Nephron progenitor cell (in vitro differentiated cells): ENCODE data around the gene BCL11B.

Experiments
- DNase-seq: peaks from one replicate; pipeline ENCODE4 v3.0.0; 2021
- H3K27ac Mint-ChIP-seq: 2 replicates; pipeline ENCODE4 v1.8.0; 2021; ENCODE audit warnings: mild to moderate bottlenecking, moderate library complexity, mixed read lengths
- H3K27me3 Mint-ChIP-seq: 2 replicates; pipeline ENCODE4 v1.8.0; 2021; ENCODE audit warnings: mild to moderate bottlenecking, low read depth, mixed read lengths; ENCODE audit not compliant: poor library complexity
- H3K36me3 Mint-ChIP-seq: 2 replicates; pipeline ENCODE4 v1.8.0; 2021; ENCODE audit warnings: low read depth, mixed read lengths
- H3K4me1 Mint-ChIP-seq: 2 replicates; pipeline ENCODE4 v1.8.0; 2021; ENCODE audit warnings: mixed read lengths
- H3K4me3 Mint-ChIP-seq: 2 replicates; pipeline ENCODE4 v1.8.0; 2021; ENCODE audit warnings: mild to moderate bottlenecking, moderate library complexity, mixed read lengths
- H3K9me3 Mint-ChIP-seq: 2 replicates; pipeline ENCODE4 v1.8.0; 2021; ENCODE audit warnings: mild to moderate bottlenecking, moderate library complexity, mixed read lengths
- TF ChIP-seq, protein P1 (sequence below): fragments of 200-600 bp; sonication (generic); IDR thresholded peaks from 2 replicates; pipeline ENCODE4 v1.5.0; 2021; ENCODE audit warnings: antibody characterized with exemption

The BCL11B gene

DNA sequence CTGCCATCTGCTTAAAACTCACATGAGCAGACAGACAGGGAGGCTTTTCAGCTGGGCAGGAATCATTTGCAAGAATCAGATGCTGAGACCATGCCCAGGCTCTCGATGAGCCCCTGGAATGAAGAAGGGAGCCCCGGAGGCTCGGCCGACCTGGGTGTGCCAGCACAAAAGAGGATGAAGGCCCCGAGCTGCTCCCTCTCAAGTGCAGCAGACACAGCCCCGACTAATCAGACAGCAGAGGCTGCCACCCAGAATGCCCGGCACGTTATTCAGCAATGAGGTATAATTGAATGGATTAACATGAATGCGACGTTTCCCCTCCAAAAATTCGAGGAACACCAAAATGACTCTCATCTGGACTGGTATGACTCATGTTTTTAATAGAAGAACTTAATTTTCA, 58.9 kb downstream of the BCL11B start:
- H3K4me3 Mint-ChIP-seq: no peak overlapping the region
- no peak for DNase-seq
- no peaks in the 10 kb centered on the region for H3K9me3 Mint-ChIP-seq
- TF ChIP-seq, protein P1, sequence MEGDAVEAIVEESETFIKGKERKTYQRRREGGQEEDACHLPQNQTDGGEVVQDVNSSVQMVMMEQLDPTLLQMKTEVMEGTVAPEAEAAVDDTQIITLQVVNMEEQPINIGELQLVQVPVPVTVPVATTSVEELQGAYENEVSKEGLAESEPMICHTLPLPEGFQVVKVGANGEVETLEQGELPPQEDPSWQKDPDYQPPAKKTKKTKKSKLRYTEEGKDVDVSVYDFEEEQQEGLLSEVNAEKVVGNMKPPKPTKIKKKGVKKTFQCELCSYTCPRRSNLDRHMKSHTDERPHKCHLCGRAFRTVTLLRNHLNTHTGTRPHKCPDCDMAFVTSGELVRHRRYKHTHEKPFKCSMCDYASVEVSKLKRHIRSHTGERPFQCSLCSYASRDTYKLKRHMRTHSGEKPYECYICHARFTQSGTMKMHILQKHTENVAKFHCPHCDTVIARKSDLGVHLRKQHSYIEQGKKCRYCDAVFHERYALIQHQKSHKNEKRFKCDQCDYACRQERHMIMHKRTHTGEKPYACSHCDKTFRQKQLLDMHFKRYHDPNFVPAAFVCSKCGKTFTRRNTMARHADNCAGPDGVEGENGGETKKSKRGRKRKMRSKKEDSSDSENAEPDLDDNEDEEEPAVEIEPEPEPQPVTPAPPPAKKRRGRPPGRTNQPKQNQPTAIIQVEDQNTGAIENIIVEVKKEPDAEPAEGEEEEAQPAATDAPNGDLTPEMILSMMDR: no peak
- peaks cover 4% of the 10 kb centered on the region for H3K27me3 Mint-ChIP-seq
- H3K36me3 Mint-ChIP-seq: no peaks in the 10 kb centered on the region
- no peak overlapping the region for H3K27ac Mint-ChIP-seq
- H3K4me1 Mint-ChIP-seq: peaks cover 23% of the 10 kb centered on the region

DNA sequence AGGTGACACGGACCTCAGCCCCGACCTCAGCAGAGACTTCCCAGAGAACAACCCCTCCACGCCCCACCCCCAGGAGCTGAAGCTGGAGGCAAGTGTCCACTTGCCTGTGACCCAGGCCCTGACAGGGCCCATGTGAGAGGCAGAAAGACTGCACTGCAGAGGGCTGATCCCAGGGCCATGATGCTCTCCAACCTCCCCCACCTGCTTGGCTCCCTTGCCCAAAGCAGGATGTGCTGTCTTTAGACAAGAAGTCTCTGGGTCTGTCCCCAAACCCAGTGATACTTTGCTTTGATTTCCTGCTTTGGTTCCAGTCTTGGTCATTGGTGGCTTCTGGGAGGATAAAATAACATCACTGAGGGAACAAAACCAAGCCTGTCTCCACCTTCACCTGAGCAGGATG, 59.4 kb downstream of the BCL11B start:
- H3K27ac Mint-ChIP-seq: no peak overlapping the region
- no peaks in the 10 kb centered on the region for H3K36me3 Mint-ChIP-seq
- TF ChIP-seq, protein P1: no peak
- peaks cover 28% of the 10 kb centered on the region for H3K4me1 Mint-ChIP-seq
- no peak for DNase-seq
- peaks cover 4% of the 10 kb centered on the region for H3K27me3 Mint-ChIP-seq
- H3K4me3 Mint-ChIP-seq: no peak overlapping the region
- no peaks in the 10 kb centered on the region for H3K9me3 Mint-ChIP-seq

DNA sequence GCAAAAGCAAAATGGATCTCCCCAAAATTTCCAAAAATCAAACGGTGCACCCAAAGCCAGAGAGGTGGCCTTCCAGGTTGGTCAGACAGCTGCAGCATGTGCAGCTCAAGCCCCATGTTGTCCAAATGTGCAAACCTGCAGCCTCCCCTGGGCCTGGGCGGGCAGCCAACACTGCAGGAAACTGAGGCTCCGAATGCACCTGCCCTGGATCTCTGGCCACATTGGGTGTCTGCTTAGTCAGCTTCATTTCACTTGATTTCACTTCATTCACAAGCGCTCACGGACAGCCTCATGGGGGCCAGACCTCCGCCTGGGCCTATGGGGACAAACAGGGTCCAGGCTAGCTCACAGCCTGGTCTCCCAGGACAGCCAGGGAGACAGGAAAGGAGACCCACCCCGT, 59.8 kb downstream of the BCL11B start:
- TF ChIP-seq, protein P1: no peak
- Mint-ChIP-seq H3K36me3 (no peaks in the 10 kb centered on the region), H3K4me1 (peaks cover 30% of the 10 kb centered on the region), H3K9me3 (no peaks in the 10 kb centered on the region), H3K27ac (no peak overlapping the region), H3K4me3 (no peak overlapping the region), H3K27me3 (peaks cover 4% of the 10 kb centered on the region)
- no peak for DNase-seq

DNA sequence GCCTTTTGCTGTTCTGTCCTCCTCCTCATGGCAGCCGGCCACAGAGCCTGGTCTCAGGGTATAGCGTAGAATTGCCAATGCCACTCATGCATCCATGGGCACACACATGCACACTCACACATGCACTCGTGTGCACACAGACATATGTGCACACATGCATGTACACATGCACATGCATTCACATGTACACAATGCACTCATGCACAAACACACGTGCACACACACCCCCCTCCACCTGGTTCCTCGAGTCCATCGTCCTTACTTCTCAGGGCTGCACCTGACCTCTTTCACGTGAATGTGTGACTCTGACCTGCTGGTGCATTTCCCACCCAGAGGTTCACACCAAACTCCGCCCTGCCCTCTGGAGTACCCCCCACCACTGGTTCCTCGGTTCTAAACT, 60.6 kb downstream of the BCL11B start:
- Mint-ChIP-seq H3K4me1 (peaks cover 30% of the 10 kb centered on the region), H3K4me3 (no peak overlapping the region), H3K9me3 (no peaks in the 10 kb centered on the region), H3K27ac (no peak overlapping the region), H3K36me3 (no peaks in the 10 kb centered on the region), H3K27me3 (peaks cover 4% of the 10 kb centered on the region)
- DNase-seq: no peak
- TF ChIP-seq, protein P1: no peak

DNA sequence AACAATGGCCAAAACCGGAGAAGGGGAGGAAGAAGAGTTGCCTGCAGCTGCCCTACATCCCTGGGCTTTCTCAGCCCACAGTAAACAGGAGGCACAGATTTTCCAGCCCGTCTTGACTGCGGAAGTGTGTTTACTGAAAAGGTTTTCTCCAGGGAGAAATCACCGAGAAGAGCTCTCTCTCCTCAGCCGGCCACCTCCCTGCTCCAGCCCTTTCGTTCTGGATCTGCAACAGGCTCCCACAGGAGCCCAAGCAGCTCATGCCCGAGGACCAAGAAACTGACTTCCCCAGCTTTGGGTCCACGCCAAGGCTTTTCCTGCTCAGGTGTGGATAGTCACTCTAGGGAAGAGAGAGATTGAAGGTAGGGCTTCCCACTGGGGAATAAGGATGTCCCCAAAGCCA, 61.7 kb downstream of the BCL11B start:
- no peaks in the 10 kb centered on the region for H3K36me3 Mint-ChIP-seq
- H3K4me3 Mint-ChIP-seq: no peak overlapping the region
- H3K9me3 Mint-ChIP-seq: no peaks in the 10 kb centered on the region
- no peak overlapping the region for H3K27ac Mint-ChIP-seq
- TF ChIP-seq, protein P1: no peak
- peaks cover 4% of the 10 kb centered on the region for H3K27me3 Mint-ChIP-seq
- no peak for DNase-seq
- peaks cover 24% of the 10 kb centered on the region for H3K4me1 Mint-ChIP-seq

DNA sequence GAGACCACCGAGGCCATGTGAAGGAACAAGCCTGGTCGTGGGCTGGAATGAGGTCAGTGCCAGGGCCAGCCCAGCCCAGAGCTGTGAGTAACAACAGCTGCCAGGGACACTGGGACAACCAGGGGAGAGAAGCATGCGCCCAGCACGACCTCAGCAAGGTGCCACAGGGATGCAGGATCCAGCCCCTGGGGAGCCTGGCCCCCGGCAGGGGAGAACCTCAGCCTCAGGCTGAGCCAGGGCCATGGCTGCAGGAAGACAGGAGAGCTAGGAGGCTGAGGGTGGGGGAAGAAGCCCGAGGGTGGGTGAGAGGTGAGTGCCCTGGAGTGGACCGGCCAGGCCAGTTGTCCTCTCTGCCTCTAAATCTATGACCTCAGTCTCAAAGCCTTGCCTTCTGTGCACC, 62.6 kb downstream of the BCL11B start:
- TF ChIP-seq, protein P1: no peak
- H3K4me3 Mint-ChIP-seq: no peak overlapping the region
- peaks cover 24% of the 10 kb centered on the region for H3K4me1 Mint-ChIP-seq
- peaks cover 7% of the 10 kb centered on the region for H3K27me3 Mint-ChIP-seq
- no peak overlapping the region for H3K27ac Mint-ChIP-seq
- H3K9me3 Mint-ChIP-seq: no peaks in the 10 kb centered on the region
- DNase-seq: no peak
- no peaks in the 10 kb centered on the region for H3K36me3 Mint-ChIP-seq
